ENCODE results near the gene TGM6.

TGM6 gene

GRCh38 chr20:2341336-2341735 lies 39.4 kb upstream of the TGM6 start:
- Histone ChIP-seq H3K9me3 (replicated peaks; ENCODE audit: low read length) (no peaks in the 10 kb centered on the region), H3K36me3 (ENCODE audit: insufficient read depth, low read length) (no peaks in the 10 kb centered on the region), H3K4me3 (ENCODE audit: low read length) (no peak overlapping the region), H3K27me3 (ENCODE audit: control insufficient read depth, insufficient read depth, low read length) (peaks cover 22% of the 10 kb centered on the region), H3K9ac (ENCODE audit: low read depth, low read length) (no peak overlapping the region), H3K4me1 (ENCODE audit: control insufficient read depth, insufficient read depth, low read length) (no peaks in the 10 kb centered on the region), H3K4me2 (ENCODE audit: low read length) (no peak overlapping the region)

GRCh38 chr20:2342243-2342642 lies 38.5 kb upstream of the TGM6 start:
- no peaks in the 10 kb centered on the region for H3K9me3 ChIP-seq (replicated peaks; ENCODE audit: low read length)
- H3K27me3 ChIP-seq (ENCODE audit: control insufficient read depth, insufficient read depth, low read length), result peaks cover 17% of the 10 kb centered on the region
- H3K4me3 ChIP-seq (ENCODE audit: low read length), result no peak overlapping the region
- H3K36me3 ChIP-seq (ENCODE audit: insufficient read depth, low read length), result no peaks in the 10 kb centered on the region
- H3K9ac ChIP-seq (ENCODE audit: low read depth, low read length), result no peak overlapping the region
- no peaks in the 10 kb centered on the region for H3K4me1 ChIP-seq (ENCODE audit: control insufficient read depth, insufficient read depth, low read length)
- H3K4me2 ChIP-seq (ENCODE audit: low read length), result no peak overlapping the region

GRCh38 chr20:2346188-2346587 lies 34.5 kb upstream of the TGM6 start:
- Histone ChIP-seq H3K4me1 (ENCODE audit: control insufficient read depth, insufficient read depth, low read length) (no peaks in the 10 kb centered on the region), H3K9me3 (replicated peaks; ENCODE audit: low read length) (no peaks in the 10 kb centered on the region), H3K27me3 (ENCODE audit: control insufficient read depth, insufficient read depth, low read length) (peaks cover 14% of the 10 kb centered on the region), H3K9ac (ENCODE audit: low read depth, low read length) (no peak overlapping the region), H3K4me2 (ENCODE audit: low read length) (no peak overlapping the region), H3K36me3 (ENCODE audit: insufficient read depth, low read length) (no peaks in the 10 kb centered on the region), H3K4me3 (ENCODE audit: low read length) (no peak overlapping the region)

- Histone ChIP-seq H3K36me3 (ENCODE audit: insufficient read depth, low read length) (no peaks in the 10 kb centered on the region), H3K4me1 (ENCODE audit: control insufficient read depth, insufficient read depth, low read length) (no peaks in the 10 kb centered on the region), H3K9me3 (replicated peaks; ENCODE audit: low read length) (no peaks in the 10 kb centered on the region), H3K4me3 (ENCODE audit: low read length) (no peak overlapping the region), H3K9ac (ENCODE audit: low read depth, low read length) (no peak overlapping the region), H3K4me2 (ENCODE audit: low read length) (no peak overlapping the region), H3K27me3 (ENCODE audit: control insufficient read depth, insufficient read depth, low read length) (peaks cover 14% of the 10 kb centered on the region)
Measured at GRCh38 chr20:2348336-2348735, 32.4 kb upstream of the TGM6 start.

- H3K4me1 ChIP-seq (ENCODE audit: control insufficient read depth, insufficient read depth, low read length), result no peaks in the 10 kb centered on the region
- no peaks in the 10 kb centered on the region for H3K36me3 ChIP-seq (ENCODE audit: insufficient read depth, low read length)
- H3K4me3 ChIP-seq (ENCODE audit: low read length), result no peak overlapping the region
- H3K4me2 ChIP-seq (ENCODE audit: low read length), result no peak overlapping the region
- H3K9ac ChIP-seq (ENCODE audit: low read depth, low read length), result no peak overlapping the region
- peaks cover 29% of the 10 kb centered on the region for H3K27me3 ChIP-seq (ENCODE audit: control insufficient read depth, insufficient read depth, low read length)
- H3K9me3 ChIP-seq (replicated peaks; ENCODE audit: low read length), result no peaks in the 10 kb centered on the region
Measured at GRCh38 chr20:2349801-2350200, 30.9 kb upstream of the TGM6 start.

- Histone ChIP-seq H3K4me1 (ENCODE audit: control insufficient read depth, insufficient read depth, low read length) (no peaks in the 10 kb centered on the region), H3K4me2 (ENCODE audit: low read length) (no peak overlapping the region), H3K27me3 (ENCODE audit: control insufficient read depth, insufficient read depth, low read length) (peaks cover 36% of the 10 kb centered on the region), H3K4me3 (ENCODE audit: low read length) (no peak overlapping the region), H3K9ac (ENCODE audit: low read depth, low read length) (no peak overlapping the region), H3K36me3 (ENCODE audit: insufficient read depth, low read length) (no peaks in the 10 kb centered on the region), H3K9me3 (replicated peaks; ENCODE audit: low read length) (no peaks in the 10 kb centered on the region)
Measured at GRCh38 chr20:2350606-2351005, 30.1 kb upstream of the TGM6 start.

GRCh38 chr20:2353231-2353630 lies 27.5 kb upstream of the TGM6 start:
- Histone ChIP-seq H3K27me3 (ENCODE audit: control insufficient read depth, insufficient read depth, low read length) (peaks cover 49% of the 10 kb centered on the region), H3K9ac (ENCODE audit: low read depth, low read length) (no peak overlapping the region), H3K4me2 (ENCODE audit: low read length) (no peak overlapping the region), H3K9me3 (replicated peaks; ENCODE audit: low read length) (no peaks in the 10 kb centered on the region), H3K4me1 (ENCODE audit: control insufficient read depth, insufficient read depth, low read length) (no peaks in the 10 kb centered on the region), H3K36me3 (ENCODE audit: insufficient read depth, low read length) (no peaks in the 10 kb centered on the region), H3K4me3 (ENCODE audit: low read length) (no peak overlapping the region)

GRCh38 chr20:2357114-2357513 lies 23.6 kb upstream of the TGM6 start:
- Histone ChIP-seq H3K9me3 (replicated peaks; ENCODE audit: low read length) (no peaks in the 10 kb centered on the region), H3K9ac (ENCODE audit: low read depth, low read length) (no peak overlapping the region), H3K27me3 (ENCODE audit: control insufficient read depth, insufficient read depth, low read length) (peaks cover 51% of the 10 kb centered on the region), H3K36me3 (ENCODE audit: insufficient read depth, low read length) (no peaks in the 10 kb centered on the region), H3K4me3 (ENCODE audit: low read length) (no peak overlapping the region), H3K4me1 (ENCODE audit: control insufficient read depth, insufficient read depth, low read length) (no peaks in the 10 kb centered on the region), H3K4me2 (ENCODE audit: low read length) (no peak overlapping the region)

GRCh38 chr20:2358006-2358405 lies 22.7 kb upstream of the TGM6 start:
- no peak overlapping the region for H3K4me2 ChIP-seq (ENCODE audit: low read length)
- H3K9me3 ChIP-seq (replicated peaks; ENCODE audit: low read length), result no peaks in the 10 kb centered on the region
- H3K4me1 ChIP-seq (ENCODE audit: control insufficient read depth, insufficient read depth, low read length), result no peaks in the 10 kb centered on the region
- H3K36me3 ChIP-seq (ENCODE audit: insufficient read depth, low read length), result no peaks in the 10 kb centered on the region
- H3K9ac ChIP-seq (ENCODE audit: low read depth, low read length), result no peak overlapping the region
- peaks cover 51% of the 10 kb centered on the region for H3K27me3 ChIP-seq (ENCODE audit: control insufficient read depth, insufficient read depth, low read length)
- H3K4me3 ChIP-seq (ENCODE audit: low read length), result no peak overlapping the region

- Histone ChIP-seq H3K36me3 (ENCODE audit: insufficient read depth, low read length) (no peaks in the 10 kb centered on the region), H3K4me2 (ENCODE audit: low read length) (no peak overlapping the region), H3K4me1 (ENCODE audit: control insufficient read depth, insufficient read depth, low read length) (no peaks in the 10 kb centered on the region), H3K4me3 (ENCODE audit: low read length) (no peak overlapping the region), H3K9me3 (replicated peaks; ENCODE audit: low read length) (no peaks in the 10 kb centered on the region), H3K27me3 (ENCODE audit: control insufficient read depth, insufficient read depth, low read length) (peaks cover 25% of the 10 kb centered on the region), H3K9ac (ENCODE audit: low read depth, low read length) (no peak overlapping the region)
Measured at GRCh38 chr20:2361035-2361593, 19.6 kb upstream of the TGM6 start.

GRCh38 chr20:2363187-2363586 lies 17.5 kb upstream of the TGM6 start:
- H3K4me2 ChIP-seq (ENCODE audit: low read length), result no peak overlapping the region
- H3K36me3 ChIP-seq (ENCODE audit: insufficient read depth, low read length), result no peaks in the 10 kb centered on the region
- no peaks in the 10 kb centered on the region for H3K9me3 ChIP-seq (replicated peaks; ENCODE audit: low read length)
- peaks cover 15% of the 10 kb centered on the region for H3K27me3 ChIP-seq (ENCODE audit: control insufficient read depth, insufficient read depth, low read length)
- H3K4me3 ChIP-seq (ENCODE audit: low read length), result no peak overlapping the region
- H3K4me1 ChIP-seq (ENCODE audit: control insufficient read depth, insufficient read depth, low read length), result no peaks in the 10 kb centered on the region
- no peak overlapping the region for H3K9ac ChIP-seq (ENCODE audit: low read depth, low read length)

- no peaks in the 10 kb centered on the region for H3K36me3 ChIP-seq (ENCODE audit: insufficient read depth, low read length)
- H3K9me3 ChIP-seq (replicated peaks; ENCODE audit: low read length), result no peaks in the 10 kb centered on the region
- peaks cover 15% of the 10 kb centered on the region for H3K27me3 ChIP-seq (ENCODE audit: control insufficient read depth, insufficient read depth, low read length)
- H3K4me2 ChIP-seq (ENCODE audit: low read length), result no peak overlapping the region
- no peak overlapping the region for H3K4me3 ChIP-seq (ENCODE audit: low read length)
- no peaks in the 10 kb centered on the region for H3K4me1 ChIP-seq (ENCODE audit: control insufficient read depth, insufficient read depth, low read length)
- no peak overlapping the region for H3K9ac ChIP-seq (ENCODE audit: low read depth, low read length)
Measured at GRCh38 chr20:2363587-2363986, 17.1 kb upstream of the TGM6 start.
